GM12874 (cell line): ENCODE data around the gene CRHR1.

Experiments
- CTCF ChIP-seq: IDR thresholded peaks from 2 replicates; pipeline ENCODE4 v1.5.1; 2011; ENCODE audit warnings: low read depth, mild to moderate bottlenecking, control low read depth, low read length, moderate library complexity; ENCODE audit not compliant: insufficient read depth

Gene CRHR1

DNA sequence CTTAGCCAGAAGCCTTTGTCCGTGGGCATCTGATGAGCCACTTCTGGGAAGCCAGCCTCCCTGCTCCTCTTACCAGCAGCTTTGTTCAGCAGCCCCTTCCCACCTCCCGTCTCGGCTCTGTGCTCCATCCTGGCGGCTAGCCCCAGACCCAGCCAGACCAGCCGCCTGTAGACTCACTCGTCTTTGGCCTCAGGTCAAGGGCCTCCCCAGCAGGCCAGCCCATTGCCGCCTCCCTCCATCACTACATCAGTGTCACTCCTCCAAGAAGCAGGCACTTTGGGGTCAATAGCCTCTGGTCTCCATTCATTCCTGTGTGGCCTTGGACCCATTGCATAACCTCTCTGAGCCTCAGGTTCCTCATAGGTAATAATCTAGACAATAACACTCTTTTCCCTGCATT is 20.9 kb upstream of the CRHR1 start:
- no peak for TF ChIP-seq CTCF

DNA sequence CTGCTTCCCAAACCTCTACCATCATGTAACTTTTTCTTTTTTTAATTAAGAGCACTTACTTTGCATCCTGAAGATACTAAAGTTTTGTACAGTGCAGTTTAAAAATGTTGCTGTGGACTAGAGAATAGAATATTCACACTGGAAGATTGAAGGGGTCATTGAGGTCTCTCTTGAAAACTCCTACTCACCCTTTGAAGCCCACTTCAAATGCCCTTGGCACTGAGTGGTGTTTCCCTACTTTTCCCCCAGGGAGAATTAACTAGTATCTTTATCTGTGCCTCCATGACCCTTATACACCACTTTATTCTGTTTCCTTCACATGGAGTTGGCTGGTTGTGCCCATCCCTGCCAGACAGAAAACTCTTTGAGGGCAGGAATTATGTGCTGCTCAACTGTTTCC is 19.6 kb upstream of the CRHR1 start:
- TF ChIP-seq CTCF: no peak

GRCh38 chr17:45768000-45768399 is 16.1 kb upstream of the CRHR1 start:
- TF ChIP-seq CTCF: no peak

DNA sequence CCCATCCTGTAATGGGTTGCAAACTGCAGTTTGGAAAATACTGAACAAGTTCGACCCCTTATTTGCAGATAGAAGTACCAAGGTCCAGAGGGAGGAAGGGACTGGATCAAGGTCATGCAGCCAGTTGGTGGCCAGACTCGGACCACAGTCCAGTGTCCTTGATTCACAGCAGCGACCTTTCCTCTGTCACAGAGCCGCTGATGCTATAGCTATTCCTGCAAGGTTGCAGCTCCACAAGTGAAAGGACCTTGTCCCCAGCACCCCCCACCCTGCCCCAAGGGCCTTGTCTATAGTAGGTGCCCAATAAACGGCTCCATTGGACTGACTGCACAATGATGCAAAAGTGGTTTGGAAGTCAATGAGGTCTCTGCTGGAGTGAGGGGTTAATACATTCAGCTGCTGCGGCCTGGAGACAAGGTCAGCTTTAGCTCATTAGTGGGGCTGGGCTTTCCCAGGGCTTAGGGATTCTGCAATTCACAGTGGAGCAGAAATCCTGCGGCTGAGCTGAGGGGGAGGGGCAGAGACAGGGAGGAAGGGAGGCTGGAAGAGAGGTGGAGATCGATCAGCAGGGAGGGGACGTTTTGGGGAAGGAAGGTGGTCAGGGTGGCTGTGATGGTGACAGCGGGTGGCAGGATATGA is 13.4 kb upstream of the CRHR1 start:
- TF ChIP-seq CTCF: no peak

DNA sequence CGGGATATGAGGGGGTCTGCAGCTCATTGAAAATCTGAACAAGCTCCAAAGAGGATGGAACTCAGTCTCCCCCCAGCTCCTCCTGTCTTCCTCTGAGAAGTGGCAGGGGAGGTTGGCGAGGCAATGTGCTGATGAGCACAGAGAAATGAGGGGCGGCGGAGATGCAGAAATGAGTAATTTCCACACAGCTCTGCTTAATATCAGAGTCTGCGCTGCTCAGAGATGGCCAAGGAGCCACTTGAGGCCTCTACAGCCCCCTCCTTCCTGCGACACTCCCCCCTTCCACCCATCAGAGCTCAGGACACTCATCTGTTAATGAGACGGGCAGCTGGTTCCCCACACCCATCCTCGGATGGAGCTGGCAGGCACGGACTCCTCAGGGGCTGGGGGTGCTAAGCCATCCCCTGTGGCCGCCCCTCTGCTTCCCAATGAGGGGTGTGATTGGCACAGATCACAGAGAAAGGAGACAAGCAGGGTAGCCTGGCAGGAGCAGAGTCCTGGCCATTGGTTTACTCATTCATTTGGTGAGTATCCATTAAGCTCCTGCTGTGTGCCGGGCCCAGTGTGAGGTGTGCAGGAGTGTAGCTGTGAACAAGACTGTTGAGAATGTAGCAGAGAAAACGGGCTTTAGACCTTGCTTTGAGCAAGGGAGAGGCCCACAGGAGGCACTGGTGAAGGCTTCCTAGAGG is 12.7 kb upstream of the CRHR1 start:
- no peak for TF ChIP-seq CTCF

DNA sequence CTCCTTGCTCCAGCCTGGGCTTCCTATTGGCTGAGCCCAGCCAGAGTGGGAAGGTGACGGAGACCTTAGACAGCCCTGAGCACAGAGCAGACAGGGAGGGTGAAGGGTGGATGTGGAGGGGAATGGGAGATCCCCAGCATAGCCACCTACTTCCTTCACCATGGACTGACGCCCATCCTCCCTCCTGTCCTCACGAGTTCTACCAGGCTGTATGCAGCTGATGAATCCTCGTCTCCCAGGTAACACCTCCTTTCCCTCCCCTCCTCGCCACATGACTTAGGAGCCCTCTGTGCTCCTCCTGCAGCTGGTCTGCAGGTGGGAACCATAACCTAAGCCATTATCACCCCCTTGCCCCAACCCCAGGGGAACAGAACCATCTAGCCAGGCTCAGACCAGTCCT is 9.0 kb upstream of the CRHR1 start:
- TF ChIP-seq CTCF: no peak

- no peak for TF ChIP-seq CTCF
These were observed 8.5 kb upstream of the CRHR1 start for GRCh38 chr17:45775576-45776011.
